ENCODE measurements around the gene ABCA2. TPM values are rescaled to one million over a fixed set of nuclear protein-coding genes. Genes with fewer than 3 reads are reported as not detected.

Gene ABCA2
- total RNA-seq, 1 donor from 2014 or later, result 26.7 TPM

DNA sequence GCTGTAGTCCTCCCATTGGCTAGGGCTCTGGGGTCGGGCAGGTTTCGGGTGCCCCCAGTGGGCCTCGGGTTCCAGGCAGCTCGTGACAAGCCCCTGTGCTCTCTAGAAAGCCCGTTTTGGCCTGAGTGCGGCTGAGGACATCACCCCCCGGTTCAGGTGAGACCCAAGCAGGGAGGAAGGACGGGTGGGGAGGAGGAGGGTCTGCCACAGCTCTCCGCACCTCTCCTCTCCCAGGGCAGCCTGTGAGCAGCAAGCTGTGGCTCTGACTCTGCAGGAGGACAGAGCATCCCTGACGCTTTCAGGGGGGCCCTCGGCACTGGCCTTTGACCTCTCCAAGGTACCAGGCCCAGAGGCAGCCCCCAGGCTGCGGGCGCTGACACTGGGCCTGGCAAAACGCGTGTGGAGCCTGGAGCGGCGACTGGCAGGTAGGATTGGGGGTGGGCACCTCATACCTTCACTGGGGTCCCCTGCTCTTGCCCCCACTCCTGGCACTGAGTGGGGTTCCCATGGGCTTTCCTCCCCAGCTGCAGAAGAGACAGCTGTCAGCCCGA is 35.1 kb downstream of the ABCA2 start:
- DNase-seq, result no peak
- ATAC-seq (ENCODE audit: poor library complexity), result no peak
- intact Hi-C loops (cut with DNase I), result no loop called here

DNA sequence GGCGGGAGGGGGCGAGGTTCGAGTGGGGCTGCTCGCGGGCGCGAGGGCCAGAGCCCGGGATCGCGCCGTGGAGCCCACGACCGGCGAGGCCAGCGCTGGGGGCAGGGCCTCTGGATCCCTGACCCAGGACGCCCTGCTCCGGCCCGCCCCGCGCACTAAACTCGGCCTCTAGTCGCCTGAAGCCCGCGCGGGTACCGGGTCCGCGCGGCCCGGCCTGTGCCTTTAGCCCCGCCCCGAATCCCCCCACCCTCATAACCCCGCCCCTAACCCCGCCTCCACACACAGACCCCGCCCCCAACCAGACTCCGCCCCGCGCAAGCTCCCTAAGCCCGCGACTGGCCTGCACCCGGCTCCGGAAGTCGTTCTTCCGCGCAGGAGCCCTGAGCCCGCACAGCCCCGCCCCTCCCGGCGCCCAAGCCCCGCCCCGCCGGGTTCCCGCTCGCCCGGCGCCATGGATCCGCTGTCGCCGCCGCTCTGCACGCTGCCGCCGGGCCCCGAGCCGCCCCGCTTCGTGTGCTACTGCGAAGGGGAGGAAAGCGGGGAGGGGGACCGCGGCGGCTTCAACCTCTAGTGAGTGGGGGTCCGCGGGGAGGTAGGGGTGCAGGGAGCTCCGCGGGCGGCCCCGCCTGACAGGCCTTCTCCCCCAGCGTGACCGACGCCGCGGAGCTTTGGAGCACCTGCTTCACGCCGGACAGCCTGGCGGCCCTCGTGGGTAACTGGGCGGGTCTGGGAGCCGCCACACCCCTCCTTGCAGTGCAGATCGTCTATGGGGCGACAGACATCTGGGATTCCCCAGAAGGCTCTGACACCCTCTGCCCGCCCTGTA is 35.8 kb downstream of the ABCA2 start, which contains the start of gene PAXX:
PAXX (plus strand) TSS at position 430 of the 826 bp plus-strand sequence; CDS start at position 452, 22 bp downstream.
- intact Hi-C loops (cut with DNase I), result no loop called here
- peak; percentile 96 for DNase-seq
- peak; percentile 96 for ATAC-seq (ENCODE audit: poor library complexity)

DNA sequence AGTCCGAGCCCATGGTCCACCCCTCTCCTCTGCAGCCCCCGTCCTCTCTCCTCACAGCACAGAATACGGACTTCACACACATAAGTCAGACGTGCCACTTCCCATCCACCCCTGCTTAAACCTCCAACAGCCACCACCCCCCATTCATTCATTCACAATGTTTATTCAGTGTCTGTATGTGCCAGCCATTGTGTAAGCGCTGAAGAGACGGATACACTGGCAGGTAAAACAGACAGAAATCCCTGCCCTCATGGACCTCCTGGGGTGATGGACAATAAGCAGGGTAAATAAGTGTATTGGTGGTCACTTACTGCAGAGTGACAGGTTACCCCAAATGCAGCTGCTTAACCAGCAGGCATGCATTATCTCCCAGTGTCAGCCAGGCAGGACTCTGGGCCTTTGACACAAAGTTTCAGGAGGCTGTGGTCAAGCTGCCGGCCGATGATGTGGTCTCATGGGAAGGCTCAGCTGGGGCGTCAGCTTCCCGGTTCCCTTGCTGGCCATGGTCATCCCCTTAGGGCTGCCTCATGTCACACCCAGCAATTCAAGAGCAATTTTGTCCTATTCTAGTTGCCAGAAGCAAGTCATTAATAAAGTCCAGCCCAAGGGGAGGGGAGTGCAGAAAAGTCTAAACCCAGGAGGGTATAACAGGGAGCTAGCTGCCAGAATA is 37.7 kb downstream of the ABCA2 start:
- intact Hi-C loops (cut with DNase I), result no loop called here
- no peak for ATAC-seq (ENCODE audit: poor library complexity)
- DNase-seq, result no peak

DNA sequence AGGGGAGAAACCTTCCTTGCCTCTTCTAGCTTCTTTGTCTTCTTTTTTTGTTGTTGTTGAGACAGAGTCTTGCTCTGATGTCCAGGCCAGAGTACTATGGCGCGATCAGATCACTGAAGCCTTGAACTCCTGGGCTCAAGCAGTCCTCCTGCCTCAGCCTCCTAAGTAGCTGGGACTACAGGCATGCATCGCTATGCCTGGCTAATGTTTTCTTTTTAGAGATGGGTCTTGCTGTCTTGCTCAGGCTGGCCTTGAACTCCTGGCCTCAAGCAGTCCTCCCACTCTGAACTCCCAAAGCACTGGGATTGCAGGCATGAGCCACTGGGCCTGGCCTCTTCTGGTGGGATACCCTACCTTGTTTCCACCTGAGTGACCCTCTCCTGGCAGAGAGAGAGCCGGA is 39.2 kb downstream of the ABCA2 start:
- no peak for ATAC-seq (ENCODE audit: poor library complexity)
- no peak for DNase-seq
- intact Hi-C loops (cut with DNase I), result no loop called here

DNA sequence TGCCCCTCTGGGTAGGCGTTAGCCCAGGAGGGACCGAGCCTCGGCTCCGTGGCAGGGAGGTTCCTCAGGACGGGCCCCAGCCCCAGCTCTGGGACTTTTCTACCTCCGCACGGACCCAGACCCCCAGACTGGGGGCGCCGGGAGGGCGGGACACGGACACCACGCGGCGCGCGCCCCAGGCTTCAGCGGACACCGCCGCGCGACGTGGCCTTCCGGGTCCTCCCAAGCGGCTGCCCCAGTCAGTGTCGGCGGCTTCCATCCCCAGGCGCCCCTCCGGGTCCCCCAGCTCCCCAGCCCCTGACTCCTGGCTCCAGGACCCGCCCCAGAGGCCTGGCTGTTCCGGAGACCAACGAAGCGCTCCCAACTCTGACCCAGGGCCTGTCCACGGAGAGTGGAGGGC is 42.2 kb downstream of the ABCA2 start:
- ATAC-seq (ENCODE audit: poor library complexity) (no peak), DNase-seq (no peak)
- intact Hi-C loops (cut with DNase I), result no loop called here

DNA sequence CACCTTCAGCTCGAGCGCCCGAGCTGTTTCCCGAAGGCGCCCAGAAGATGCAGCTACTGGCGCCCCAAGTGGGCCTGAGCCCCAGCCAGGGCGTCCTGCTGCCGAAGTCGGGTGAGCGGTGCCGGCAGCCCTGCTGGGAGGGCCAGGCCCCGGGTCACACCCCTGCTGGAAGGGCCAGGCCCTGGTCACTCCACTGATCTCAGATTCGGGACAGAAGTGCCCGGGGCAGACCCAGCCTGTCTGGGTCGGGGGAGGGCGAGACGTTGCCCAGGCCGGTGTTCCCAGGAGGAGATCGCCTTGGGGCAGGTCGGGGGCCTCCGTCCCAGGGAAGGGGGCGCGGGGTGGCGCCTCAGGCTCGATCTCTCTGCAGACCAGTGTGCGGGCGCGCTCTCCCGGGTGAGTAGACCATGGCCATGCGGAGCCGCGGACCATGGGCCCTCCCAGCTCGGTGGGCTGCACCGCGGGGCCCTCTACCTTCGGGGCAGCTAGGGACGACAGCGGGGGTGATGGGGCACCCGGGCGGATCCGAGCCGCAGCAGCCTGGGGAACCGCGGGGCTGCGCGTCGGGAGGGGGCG is 42.9 kb downstream of the ABCA2 start:
- peak; percentile 5 for ATAC-seq (ENCODE audit: poor library complexity)
- no peak for DNase-seq
- intact Hi-C loops (cut with DNase I), result no loop called here

DNA sequence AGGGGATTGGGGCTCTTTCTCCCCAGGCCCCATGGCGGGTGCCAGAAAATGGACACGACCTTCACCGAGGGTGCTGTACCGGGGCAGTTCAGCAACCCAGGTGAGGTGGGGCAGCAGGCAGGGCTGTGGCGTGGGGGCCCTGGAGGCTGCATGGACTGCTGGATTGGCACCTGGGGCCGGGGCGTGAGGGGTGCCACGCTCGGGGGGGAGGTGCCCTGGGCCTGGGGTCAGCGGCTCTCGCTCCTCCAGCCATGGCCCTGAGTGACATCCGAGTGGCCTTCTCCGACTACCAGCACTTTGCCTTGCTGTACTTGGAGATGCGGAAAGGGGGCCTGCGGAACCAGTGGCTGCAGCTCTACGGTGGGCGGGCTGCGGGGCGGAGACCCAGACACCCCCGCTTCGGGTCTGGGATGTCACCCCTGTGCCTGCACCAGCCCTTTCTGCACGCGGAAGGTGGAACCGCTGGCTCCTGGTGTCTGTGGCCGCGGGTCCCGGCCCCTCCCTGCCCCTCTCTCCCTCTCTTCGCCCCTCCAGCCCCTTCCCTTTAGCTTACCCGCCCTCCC is 43.5 kb downstream of the ABCA2 start:
- ATAC-seq (ENCODE audit: poor library complexity), result no peak
- no peak for DNase-seq
- intact Hi-C loops (cut with DNase I), result no loop called here

DNA sequence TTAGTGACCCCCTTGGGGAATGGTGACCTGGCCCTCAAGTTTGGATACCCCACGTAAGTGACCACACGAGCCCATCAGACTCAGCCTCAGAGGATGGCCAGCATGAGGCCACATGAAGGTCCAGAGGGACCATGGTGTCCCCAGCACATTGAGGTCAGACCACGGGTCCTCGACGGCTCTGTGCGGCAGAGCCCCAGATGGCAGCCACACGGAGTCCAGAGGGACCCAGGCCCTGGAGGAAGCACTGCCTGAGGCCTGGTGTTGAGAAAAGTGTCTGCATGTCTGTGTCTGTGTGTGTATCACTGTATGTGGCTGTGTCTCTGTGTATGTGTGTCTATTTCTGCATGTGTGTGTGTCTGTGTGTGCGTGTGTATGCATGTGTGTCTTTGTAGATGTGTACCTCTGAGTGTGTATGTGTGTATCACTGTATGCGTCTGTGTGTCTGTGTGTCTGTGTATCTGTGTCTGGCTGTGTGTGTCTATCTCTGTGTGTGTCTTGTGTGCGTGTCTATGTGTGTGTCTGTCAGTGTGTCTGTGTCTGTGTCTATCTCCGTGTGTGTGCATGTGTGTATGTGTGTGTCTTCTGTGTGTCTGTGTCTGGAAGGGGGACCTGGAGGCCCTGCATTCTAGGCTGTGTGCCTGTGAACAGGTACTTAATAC is 44.3 kb downstream of the ABCA2 start:
- no peak for DNase-seq

DNA sequence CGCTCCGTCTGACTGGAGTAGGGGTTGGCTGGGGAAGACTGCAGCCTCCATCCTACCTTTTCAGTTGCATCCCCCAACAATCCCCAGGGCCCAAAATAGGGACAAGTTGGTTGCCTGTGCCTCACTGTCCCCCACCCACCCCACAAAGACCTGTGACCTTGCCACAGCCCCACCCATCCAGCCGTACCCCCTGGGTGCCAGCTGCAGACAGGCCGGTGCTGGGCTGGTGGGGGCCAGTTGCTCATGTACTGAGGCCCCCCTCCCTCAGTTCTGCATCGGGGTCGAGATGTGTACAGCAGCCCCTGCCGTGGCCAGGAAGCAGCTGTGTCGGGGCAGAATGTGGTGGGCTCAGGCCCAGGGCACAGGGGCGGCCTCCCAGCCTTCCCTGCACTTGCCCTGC is 44.9 kb downstream of the ABCA2 start:
- DNase-seq (no peak), ATAC-seq (ENCODE audit: poor library complexity) (peak; percentile 0)
- intact Hi-C loops (cut with DNase I), result no loop called here

More for the DNA sequence above, 44.3 kb downstream of the ABCA2 start:
- no peak for ATAC-seq (ENCODE audit: poor library complexity)
- intact Hi-C loops (cut with DNase I), result no loop called here

DNA sequence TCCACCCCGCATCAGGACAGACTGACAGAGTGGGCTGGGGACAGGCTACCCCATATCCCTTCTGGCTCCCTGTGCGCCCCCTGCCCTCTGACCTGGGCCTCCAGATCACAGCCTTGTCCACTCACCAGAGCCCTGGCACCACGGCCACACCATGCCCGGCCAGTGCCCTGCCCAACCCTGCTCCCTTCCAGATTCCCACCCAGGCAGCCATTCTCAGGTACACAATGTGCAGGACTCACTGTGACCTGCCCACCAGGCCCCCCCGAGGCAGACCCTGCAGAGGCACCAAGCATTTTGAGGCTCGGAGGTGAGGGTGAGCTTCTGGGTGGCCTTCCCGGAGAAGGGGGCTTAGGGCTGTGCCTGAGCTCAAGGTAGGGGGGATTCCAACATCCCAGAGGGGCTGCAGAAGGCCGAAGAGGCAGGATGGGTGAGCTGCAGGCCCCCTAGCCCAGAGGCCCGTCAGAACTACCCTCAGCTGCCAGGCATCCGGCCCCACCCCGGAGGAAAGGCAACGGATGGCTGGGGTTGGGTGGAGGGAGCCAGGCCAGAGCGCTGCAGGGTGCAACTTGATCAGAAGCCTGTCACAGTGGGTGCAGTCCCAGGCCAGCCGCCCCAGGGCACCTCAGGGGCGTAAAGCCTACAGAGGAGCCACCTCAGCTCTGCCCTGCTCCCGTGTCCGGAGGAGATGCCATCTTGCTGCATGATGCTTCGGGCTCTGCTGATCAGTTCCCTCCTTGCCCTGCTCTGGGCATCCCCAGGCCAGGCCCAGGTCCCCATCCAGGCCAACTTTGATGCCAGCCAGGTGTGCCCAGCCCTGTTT is 45.6 kb downstream of the ABCA2 start, which contains the start of gene LCNL1:
LCNL1 (plus strand) TSS at position 762 of the 820 bp plus-strand sequence. CDS start 594 bp downstream, outside the sequence.
- intact Hi-C loops (cut with DNase I), result no loop called here
- peak; percentile 1 for ATAC-seq (ENCODE audit: poor library complexity)

DNA sequence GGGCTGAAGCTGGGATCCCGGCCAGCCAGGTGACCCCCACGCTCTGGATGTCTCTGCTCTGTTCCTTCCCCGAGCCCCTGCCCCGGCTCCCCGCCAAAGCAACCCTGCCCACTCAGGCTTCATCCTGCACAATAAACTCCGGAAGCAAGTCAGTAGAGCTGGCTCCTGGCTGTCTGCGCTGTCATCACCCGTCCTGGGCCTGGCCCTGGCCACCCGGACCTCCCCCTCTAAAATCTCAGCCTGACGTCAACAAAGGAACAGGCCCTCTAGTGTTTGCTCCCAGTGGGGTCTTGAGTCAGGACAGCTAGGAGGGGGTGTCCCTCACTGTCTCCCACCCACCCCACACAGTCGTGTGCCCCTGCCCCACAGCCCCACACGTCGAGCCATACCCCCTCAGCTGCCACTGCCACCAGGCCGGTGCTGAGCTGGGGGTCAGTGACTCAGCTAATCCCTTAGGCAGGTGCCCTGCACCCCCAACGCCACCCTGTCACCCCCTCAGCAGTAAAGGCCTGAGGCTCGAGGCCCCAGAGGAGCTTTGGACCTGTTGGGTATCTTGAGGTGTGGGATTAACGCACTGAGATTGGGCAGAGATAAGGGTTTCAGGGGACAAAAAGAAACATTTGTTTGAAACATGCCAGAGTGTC is 46.3 kb downstream of the ABCA2 start:
- peak; percentile 73 for DNase-seq
- ATAC-seq (ENCODE audit: poor library complexity), result peak; percentile 8
- intact Hi-C loops (cut with DNase I), result no loop called here

More for the DNA sequence above, 45.6 kb downstream of the ABCA2 start, which contains the start of gene LCNL1:
- no peak for DNase-seq

DNA sequence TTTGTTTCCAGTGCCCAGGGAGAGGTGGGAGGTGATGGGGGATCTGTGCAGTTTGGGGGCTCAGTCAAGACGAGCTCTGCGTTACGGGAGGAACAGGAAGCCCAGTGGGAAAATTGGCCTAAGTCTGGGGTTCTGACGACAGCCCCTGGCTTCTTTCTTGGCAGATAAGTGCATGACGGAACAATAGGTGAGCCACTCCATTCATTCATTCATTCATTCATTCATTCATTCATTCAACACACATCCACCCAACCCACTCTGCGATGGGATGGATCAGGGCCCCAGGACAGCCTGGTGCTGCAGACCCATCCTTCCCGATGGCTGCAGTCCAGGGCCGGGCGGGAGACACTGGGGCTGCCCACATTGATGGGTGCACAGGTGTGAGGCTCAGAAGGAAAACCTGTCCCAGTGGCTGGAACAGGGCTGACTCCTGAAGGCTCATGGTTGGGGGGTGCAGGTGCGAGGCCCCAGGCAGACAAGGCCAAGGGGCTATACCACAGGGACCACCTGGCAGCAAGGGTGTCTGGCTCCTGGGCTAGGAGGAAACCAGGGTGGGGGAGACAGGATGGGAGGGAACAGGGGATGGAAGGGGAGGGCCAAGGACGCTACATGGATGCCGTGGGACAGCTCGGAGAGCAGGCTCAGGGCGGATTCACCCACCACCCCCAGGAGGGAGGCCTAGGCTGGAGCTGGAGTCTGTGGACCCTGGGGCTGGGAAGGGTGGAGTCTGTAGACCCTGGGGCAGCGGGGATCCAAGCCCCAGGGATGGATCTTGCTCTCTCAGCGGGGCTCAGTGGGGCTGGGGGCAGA is 47.2 kb downstream of the ABCA2 start:
- ATAC-seq (ENCODE audit: poor library complexity) (no peak), DNase-seq (no peak)
- intact Hi-C loops (cut with DNase I), result no loop called here

DNA sequence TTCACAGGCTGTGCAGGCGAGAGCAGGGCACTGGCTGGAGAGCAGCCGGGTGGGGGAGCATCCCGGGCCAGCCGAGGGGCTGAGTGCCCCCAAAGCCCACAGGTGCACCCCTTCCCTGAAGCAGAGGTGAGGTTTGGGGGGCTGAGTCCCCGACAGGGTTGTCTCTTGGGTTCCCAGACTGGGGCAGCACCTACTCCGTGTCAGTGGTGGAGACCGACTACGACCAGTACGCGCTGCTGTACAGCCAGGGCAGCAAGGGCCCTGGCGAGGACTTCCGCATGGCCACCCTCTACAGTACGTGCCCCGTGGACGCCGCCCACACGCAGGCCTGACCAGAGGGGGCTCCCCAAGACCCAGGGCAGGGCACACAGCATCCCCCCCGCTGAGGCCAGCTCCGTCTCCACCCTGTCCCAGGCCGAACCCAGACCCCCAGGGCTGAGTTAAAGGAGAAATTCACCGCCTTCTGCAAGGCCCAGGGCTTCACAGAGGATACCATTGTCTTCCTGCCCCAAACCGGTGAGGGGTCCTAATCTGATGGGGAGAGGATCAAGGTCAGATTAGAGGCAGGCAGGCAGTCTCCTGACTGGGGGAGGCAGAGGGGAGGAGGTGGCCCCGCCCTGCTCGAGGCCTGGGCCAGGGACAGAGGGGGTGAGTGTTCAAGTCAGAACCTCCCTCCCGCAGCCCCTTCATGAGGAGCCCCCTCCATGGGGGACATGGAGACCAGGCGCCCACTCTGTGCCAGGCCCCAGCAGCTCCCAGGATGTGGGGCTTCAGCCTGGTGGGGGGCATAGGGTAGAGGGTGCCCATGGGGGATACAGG is 48.1 kb downstream of the ABCA2 start:
- DNase-seq, result peak; percentile 43
- intact Hi-C loops (cut with DNase I), result no loop called here
- no peak for ATAC-seq (ENCODE audit: poor library complexity)

DNA sequence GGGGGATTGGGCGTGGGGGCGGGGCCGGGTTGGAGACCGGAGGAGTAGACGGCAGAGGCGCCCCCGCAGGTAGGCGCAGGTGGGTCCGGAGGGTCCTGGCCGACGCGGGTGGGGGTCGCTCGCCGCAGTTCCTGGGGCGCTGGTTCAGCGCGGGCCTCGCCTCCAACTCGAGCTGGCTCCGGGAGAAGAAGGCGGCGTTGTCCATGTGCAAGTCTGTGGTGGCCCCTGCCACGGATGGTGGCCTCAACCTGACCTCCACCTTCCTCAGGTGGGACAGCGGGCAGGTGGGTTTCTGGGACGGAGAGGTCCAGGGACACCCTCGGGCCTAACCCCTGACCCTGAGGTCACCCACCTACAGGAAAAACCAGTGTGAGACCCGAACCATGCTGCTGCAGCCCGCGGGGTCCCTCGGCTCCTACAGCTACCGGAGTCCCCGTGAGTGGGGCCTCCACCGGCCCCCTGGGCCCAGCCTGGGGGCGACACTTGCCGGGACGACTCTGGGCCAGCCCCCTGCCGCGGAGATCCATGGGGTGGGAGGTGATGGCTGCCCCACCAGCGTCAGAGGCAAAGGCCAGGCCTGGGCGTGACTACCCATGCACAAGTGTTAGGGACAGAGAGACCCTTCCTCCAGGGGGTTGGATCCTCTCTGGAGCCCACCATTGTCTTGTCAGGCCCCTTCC is 49.0 kb downstream of the ABCA2 start:
- ATAC-seq (ENCODE audit: poor library complexity) (no peak), DNase-seq (no peak)
- intact Hi-C loops (cut with DNase I), result no loop called here
